BJ (cell line): ENCODE results near the gene DUSP16. TPM values are rescaled to one million over a fixed set of nuclear protein-coding genes. Genes with fewer than 3 reads are reported as not detected.

ENCODE experiments used
- CTCF ChIA-PET: fragments of 350-600 bp; formaldehyde crosslinking; extraction: SDS; loops from one replicate; lab custom pipeline; 2021; ENCODE audit warnings: antibody characterized with exemption, inconsistent platforms; lab: Yijun Ruan, JAX
- POLR2A ChIA-PET: fragments of 300-600 bp; sonication (Branson Sonifier 250); formaldehyde crosslinking; extraction: SDS; loops from one replicate; lab custom pipeline; 2021; ENCODE audit warnings: antibody characterized with exemption; lab: Charles Lee
- DNase-seq: peaks from one replicate; pipeline ENCODE4 v3.0.0-alpha.2; 2011; ENCODE audit warnings: low read depth
- H3K27me3 ChIP-seq: 2 replicates; pipeline ENCODE4 v1.6.0; 2011; ENCODE audit warnings: low read length; ENCODE audit not compliant: control insufficient read depth, insufficient read depth
- H3K36me3 ChIP-seq: 2 replicates; pipeline ENCODE4 v1.5.1; 2011; ENCODE audit warnings: low read length; ENCODE audit not compliant: control insufficient read depth, insufficient read depth
- H3K4me3 ChIP-seq: 2 replicates; pipeline ENCODE4 v1.5.1; 2011; ENCODE audit warnings: low read depth, mild to moderate bottlenecking, control low read depth, low read length
- polyA plus RNA-seq: library from polyadenylated mRNA; depleted of rRNA; stranded (reverse); fragments of >200 nt; gene quantifications from 2 replicates; pipeline ENCODE4 v1.2.3, GENCODE V29; 2011
- TF ChIP-seq, protein P1 (sequence below): IDR thresholded peaks from 2 replicates; pipeline ENCODE4 v1.5.1; 2011; ENCODE audit warnings: low read depth, mild to moderate bottlenecking, control low read depth, inconsistent platforms, low read length, moderate library complexity; ENCODE audit not compliant: insufficient read depth

DUSP16 gene
- polyA plus RNA-seq, 1 experiment, result 5.5 TPM

DNA sequence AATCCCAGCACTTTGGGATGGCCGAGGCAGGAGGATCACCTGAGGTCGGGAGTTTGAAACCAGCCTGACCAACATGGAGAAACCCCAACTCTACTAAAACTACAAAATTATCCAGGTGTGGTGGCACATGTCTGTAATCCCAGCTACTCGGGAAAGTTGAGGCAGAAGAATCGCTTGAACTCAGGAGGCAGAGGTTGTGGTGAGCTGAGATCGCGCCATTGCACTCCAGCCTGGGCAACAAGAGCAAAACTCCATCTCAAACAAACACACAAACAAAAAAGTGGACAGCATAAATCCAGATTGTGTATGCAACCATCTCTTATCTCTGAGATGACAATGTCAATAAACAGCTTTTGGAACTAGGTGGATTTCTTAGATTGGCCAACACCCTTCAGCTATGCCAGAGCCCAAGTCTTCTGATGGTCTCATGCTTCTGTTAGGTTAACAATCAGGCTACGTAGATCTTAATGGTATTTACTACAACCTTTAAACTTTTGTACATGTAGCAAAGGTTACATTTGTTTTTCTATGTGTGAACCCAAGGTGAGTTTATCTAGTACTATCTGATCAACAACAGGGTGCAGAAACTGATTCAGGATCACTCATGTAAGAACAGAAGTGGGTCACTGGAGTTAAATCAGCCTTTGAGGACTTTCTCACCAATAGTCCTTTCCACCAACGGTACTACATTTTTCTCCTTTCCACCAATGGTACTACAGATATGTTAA is 73.7 kb downstream of the DUSP16 start:
- TF ChIP-seq, protein P1, sequence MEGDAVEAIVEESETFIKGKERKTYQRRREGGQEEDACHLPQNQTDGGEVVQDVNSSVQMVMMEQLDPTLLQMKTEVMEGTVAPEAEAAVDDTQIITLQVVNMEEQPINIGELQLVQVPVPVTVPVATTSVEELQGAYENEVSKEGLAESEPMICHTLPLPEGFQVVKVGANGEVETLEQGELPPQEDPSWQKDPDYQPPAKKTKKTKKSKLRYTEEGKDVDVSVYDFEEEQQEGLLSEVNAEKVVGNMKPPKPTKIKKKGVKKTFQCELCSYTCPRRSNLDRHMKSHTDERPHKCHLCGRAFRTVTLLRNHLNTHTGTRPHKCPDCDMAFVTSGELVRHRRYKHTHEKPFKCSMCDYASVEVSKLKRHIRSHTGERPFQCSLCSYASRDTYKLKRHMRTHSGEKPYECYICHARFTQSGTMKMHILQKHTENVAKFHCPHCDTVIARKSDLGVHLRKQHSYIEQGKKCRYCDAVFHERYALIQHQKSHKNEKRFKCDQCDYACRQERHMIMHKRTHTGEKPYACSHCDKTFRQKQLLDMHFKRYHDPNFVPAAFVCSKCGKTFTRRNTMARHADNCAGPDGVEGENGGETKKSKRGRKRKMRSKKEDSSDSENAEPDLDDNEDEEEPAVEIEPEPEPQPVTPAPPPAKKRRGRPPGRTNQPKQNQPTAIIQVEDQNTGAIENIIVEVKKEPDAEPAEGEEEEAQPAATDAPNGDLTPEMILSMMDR, result no peak
- DNase-seq, result no peak
- ChIA-PET CTCF (interaction anchor here (0.6 kb wide), 1 partner anchor 86 kb away, joined by 3 read pairs; no protein-coding TSS in a partner anchor), POLR2A (no interaction called here)
- Histone ChIP-seq H3K4me3 (no peak overlapping the region), H3K27me3 (no peaks in the 10 kb centered on the region), H3K36me3 (peaks cover 2% of the 10 kb centered on the region)

DNA sequence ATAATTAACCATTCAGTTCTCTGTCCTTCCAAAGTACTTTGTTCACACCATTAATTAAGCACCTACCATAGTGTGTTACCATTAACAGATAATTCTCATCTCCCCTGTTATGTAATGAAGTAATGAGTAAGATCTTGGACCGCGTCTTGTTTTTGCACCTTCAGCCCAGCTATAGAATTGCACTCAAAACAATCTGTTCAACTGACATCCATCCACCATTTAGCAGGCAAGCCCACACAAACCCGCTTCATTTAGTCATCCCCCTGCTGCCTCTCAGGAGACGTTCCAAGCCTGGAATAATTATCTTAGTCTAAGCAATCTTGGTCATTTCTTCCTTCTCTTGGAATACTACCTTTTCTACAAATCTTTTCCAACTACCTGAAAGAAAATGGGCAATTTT is 74.4 kb downstream of the DUSP16 start:
- no peak for DNase-seq
- Histone ChIP-seq H3K4me3 (no peak overlapping the region), H3K36me3 (peaks cover 2% of the 10 kb centered on the region), H3K27me3 (no peaks in the 10 kb centered on the region)
- TF ChIP-seq, protein P1, result no peak
- ChIA-PET CTCF (interaction anchor here (0.6 to 2.3 kb wide), 2 partner anchors 17 to 87 kb away, joined by 3 to 5 read pairs; no protein-coding TSS in a partner anchor), POLR2A (no interaction called here)

DNA sequence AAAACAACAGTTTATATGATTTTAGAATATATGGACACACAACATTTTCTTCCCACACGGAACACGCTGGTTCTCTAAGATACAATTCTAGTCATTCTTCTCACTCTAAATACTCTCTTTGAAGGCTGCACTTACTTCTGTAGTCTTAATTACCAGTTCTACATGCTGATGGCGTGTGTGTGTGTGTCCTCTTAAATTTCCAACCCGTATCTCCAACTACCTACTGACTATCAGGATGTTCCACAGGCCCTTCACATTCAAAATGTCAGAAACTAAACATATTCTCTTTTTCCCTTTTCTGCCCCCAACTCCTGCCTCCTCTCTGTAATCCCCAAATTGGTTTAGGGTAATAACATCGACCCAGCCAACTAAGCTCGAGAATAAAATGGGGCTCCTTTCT is 75.2 kb downstream of the DUSP16 start:
- no peak for DNase-seq
- TF ChIP-seq, protein P1, result no peak
- Histone ChIP-seq H3K27me3 (no peaks in the 10 kb centered on the region), H3K4me3 (no peak overlapping the region), H3K36me3 (peaks cover 2% of the 10 kb centered on the region)
- ChIA-PET CTCF (interaction anchor here (2.3 kb wide), 1 partner anchor 18 kb away, joined by 5 read pairs; no protein-coding TSS in a partner anchor), POLR2A (no interaction called here)

DNA sequence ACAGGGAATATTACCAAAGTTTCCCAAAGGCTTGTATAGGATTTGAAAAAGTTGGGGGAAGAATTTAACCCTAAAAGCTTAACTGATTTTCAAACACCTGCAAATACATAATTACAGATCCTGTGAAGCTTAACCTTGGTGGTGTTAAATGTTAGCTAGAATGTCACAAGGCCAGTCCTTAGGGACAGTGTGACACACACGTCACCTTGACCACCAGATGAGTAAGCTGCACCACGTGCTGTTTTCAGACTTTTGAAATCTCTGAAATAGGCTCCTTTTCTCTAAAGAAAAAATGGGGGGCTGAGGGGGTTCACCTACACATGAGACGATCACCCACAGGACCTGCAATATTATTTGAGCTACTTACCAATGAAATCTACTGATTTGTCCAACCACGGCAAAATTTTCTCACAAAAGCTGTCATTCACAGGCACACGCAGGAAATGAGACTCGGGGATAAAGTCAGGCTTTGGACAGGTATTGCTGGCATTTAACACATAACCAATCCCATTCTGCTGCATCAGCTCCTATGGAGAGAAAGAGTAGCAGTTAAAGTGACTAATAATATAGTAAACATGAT is 75.9 kb downstream of the DUSP16 start:
- Histone ChIP-seq H3K27me3 (no peaks in the 10 kb centered on the region), H3K4me3 (no peak overlapping the region), H3K36me3 (peaks cover 2% of the 10 kb centered on the region)
- DNase-seq, result no peak
- ChIA-PET CTCF (interaction anchor here (1.0 to 2.3 kb wide), 2 partner anchors 19 to 89 kb away, joined by 3 to 5 read pairs; no protein-coding TSS in a partner anchor), POLR2A (no interaction called here)
- TF ChIP-seq, protein P1, result no peak

DNA sequence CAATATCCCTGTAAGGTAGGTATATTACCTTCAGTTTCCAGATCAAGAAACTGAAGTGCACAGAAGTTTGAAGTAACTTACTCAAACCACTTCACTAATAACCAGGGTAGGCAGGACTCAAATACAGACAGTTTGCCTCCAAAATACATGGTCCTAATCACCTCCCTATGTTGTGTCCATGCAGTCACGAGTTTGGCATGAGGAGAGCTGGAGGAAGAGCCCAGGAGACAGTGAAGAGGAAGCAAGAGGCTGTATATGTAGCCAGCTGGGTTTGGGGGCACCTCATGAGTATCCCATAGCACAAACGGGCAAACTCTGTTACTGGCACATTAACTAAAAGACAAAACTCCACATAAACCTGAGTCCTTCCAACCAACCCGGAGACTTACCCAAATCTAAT is 79.2 kb downstream of the DUSP16 start:
- POLR2A ChIA-PET, result no interaction called here
- DNase-seq, result no peak
- Histone ChIP-seq H3K4me3 (no peak overlapping the region), H3K36me3 (peaks cover 2% of the 10 kb centered on the region), H3K27me3 (no peaks in the 10 kb centered on the region)
- CTCF ChIA-PET, result no interaction called here
- TF ChIP-seq, protein P1, result no peak
